Mesendoderm (in vitro differentiated cells): Measurements from ENCODE around the gene DIS3L.
"Not testable (repeated sequence)": the region's sequence is repeated elsewhere in the genome, so short reads cannot be mapped to it uniquely, and the experiment has no call there.

Experiments
- DNase-seq: peaks from one replicate; pipeline ENCODE4 v3.0.0; 2013
- H2AK5ac ChIP-seq: 2 replicates; pipeline ENCODE4 v1.6.1; 2013; ENCODE audit warnings: low read length, inconsistent platforms
- H2BK120ac ChIP-seq: 2 replicates; pipeline ENCODE4 v1.6.1; 2013; ENCODE audit warnings: low read depth, mild to moderate bottlenecking, low read length, moderate library complexity, mixed read lengths
- H2BK15ac ChIP-seq: replicated peaks from 2 replicates; pipeline ENCODE4 v1.6.1; 2013; ENCODE audit warnings: low read depth, mild to moderate bottlenecking, moderate library complexity
- H2BK5ac ChIP-seq: 2 replicates; pipeline ENCODE4 v1.6.1; 2013; ENCODE audit warnings: low read length, inconsistent platforms
- H3K18ac ChIP-seq: 2 replicates; pipeline ENCODE4 v1.6.1; 2013; ENCODE audit warnings: mild to moderate bottlenecking, low read length, mixed read lengths
- H3K23ac ChIP-seq: one replicate; pipeline ENCODE4 v1.6.1; 2013; ENCODE audit warnings: low read length
- H3K27ac ChIP-seq: 2 replicates; pipeline ENCODE4 v1.5.1; 2013; ENCODE audit warnings: low read depth, mild to moderate bottlenecking, inconsistent platforms, low read length, moderate library complexity
- H3K27me3 ChIP-seq: 2 replicates; pipeline ENCODE4 v1.6.1; 2013; ENCODE audit warnings: low read length, control low read depth, mild to moderate bottlenecking, inconsistent platforms; ENCODE audit not compliant: insufficient read depth, poor library complexity
- H3K36me3 ChIP-seq: 2 replicates; pipeline ENCODE4 v1.6.1; 2013; ENCODE audit warnings: low read length, inconsistent platforms; ENCODE audit not compliant: control insufficient read depth, insufficient read depth
- H3K4ac ChIP-seq: one replicate; pipeline ENCODE4 v1.6.1; 2013; ENCODE audit warnings: low read depth, mild to moderate bottlenecking, low read length, moderate library complexity
- H3K4me1 ChIP-seq: 2 replicates; pipeline ENCODE4 v1.6.1; 2013; ENCODE audit warnings: low read depth, low read length, inconsistent platforms; ENCODE audit not compliant: control insufficient read depth
- H3K4me2 ChIP-seq: 2 replicates; pipeline ENCODE4 v1.6.1; 2013; ENCODE audit warnings: low read length
- H3K4me3 ChIP-seq: 2 replicates; pipeline ENCODE4 v1.5.1; 2013; ENCODE audit warnings: mild to moderate bottlenecking, low read length
- H3K56ac ChIP-seq: one replicate; pipeline ENCODE4 v1.6.1; 2013; ENCODE audit warnings: low read length
- H3K79me1 ChIP-seq: 2 replicates; pipeline ENCODE4 v1.6.1; 2013; ENCODE audit warnings: low read length, inconsistent platforms
- H3K79me2 ChIP-seq: 2 replicates; pipeline ENCODE4 v1.6.1; 2013; ENCODE audit warnings: mild to moderate bottlenecking, low read length; ENCODE audit not compliant: control insufficient read depth, insufficient read depth
- H3K9ac ChIP-seq: 2 replicates; pipeline ENCODE4 v1.6.1; 2013; ENCODE audit warnings: low read length, inconsistent platforms
- H4K5ac ChIP-seq: one replicate; pipeline ENCODE4 v1.6.1; 2013; ENCODE audit warnings: low read length
- H4K8ac ChIP-seq: one replicate; pipeline ENCODE4 v1.6.1; 2013; ENCODE audit warnings: low read depth, mild to moderate bottlenecking, control low read depth, low read length, moderate library complexity
- WGBS: extraction: QIAGEN DNeasy Blood & Tissue Kit; methylation state at CpG from one replicate; pipeline ENCODE4 v1.1.7; 2013; ENCODE audit warnings: low lambda C conversion rate, missing lambda C conversion rate; ENCODE audit not compliant: insufficient coverage; ENCODE audit errors: extremely low coverage; 5-methylcytosine and 5-hydroxymethylcytosine counted together

Gene DIS3L

DNA sequence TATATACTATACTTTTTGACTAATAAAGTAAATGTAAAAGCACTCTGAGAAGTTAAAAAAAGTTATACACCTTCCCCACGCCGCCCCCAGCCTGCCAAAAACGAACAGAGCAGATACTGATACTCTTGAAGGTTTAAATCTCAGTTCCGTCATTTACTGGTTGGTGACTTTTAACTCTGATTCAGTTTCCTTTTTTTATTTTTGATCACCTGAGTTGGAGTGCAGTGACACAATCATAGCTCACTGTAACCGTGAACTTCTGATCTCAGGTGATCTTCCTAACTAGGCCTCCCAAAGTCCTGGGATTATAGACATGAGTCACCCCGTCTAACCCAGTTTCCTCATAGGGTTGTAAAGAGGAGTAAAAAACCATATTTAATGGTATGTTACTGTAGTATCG is 66.4 kb downstream of the DIS3L start:
- Histone ChIP-seq H2BK5ac (no peak overlapping the region), H3K27ac (no peak overlapping the region), H3K36me3 (no peaks in the 10 kb centered on the region), H3K4me3 (no peak overlapping the region), H3K56ac (no peak overlapping the region), H3K4me2 (no peak overlapping the region), H3K79me1 (peaks cover 7% of the 10 kb centered on the region), H2BK120ac (no peak overlapping the region), H2AK5ac (no peak overlapping the region), H3K4me1 (peaks cover 3% of the 10 kb centered on the region), H3K79me2 (peaks cover 7% of the 10 kb centered on the region), H2BK15ac (no peak overlapping the region), H3K27me3 (no peaks in the 10 kb centered on the region), H3K9ac (no peak overlapping the region), H3K18ac (no peak overlapping the region), H3K4ac (no peak overlapping the region), H4K8ac (no peak overlapping the region), H4K5ac (no peak overlapping the region), H3K23ac (no peak overlapping the region)
- no CpG with 5 or more reads among the region's 7 CpGs for WGBS
- no peak for DNase-seq

DNA sequence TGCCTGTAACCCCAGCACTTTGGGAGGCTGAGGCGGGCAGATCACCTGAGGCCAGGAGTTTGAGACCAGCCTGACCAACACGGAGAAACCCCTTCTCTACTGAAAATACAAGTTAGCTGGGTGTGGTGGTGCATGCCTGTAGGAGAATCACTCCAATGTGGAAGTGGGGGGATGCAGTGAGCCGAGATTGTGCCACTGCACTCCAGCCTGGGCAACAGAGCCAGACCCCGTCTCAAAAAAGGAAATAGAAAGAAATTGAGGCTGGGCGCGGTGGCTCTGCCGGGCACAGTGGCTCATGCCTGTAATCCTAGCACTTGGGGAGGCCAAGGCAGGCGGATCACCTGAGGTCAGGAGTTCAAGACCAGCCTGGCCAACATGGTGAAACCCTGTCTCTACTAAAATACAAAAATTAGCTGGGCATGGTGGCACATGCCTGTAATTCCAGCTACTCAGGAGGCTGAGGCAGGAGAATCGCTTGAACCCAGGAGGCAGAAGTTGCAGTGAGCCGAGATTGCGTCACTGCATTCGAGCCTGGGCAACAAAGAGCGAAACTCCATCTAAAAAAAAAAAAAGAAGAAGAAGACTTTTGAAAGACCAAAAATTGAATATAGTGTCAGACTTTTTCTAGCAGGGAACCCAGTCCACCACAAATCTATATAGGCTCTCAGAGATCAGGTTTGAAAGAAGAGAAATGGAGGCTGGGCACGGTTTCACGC is 68.5 kb downstream of the DIS3L start:
- H3K27ac ChIP-seq, H2BK120ac ChIP-seq, H3K4me2 ChIP-seq, H3K36me3 ChIP-seq, H3K23ac ChIP-seq, H2BK5ac ChIP-seq, H4K5ac ChIP-seq, H3K56ac ChIP-seq, H3K9ac ChIP-seq, H3K4ac ChIP-seq, H3K79me2 ChIP-seq, H3K79me1 ChIP-seq, H3K18ac ChIP-seq, H2AK5ac ChIP-seq, H3K27me3 ChIP-seq, DNase-seq, H3K4me1 ChIP-seq, H3K4me3 ChIP-seq, H4K8ac ChIP-seq, H2BK15ac ChIP-seq: not testable (repeated sequence)
- no CpG with 5 or more reads among the region's 15 CpGs for WGBS

DNA sequence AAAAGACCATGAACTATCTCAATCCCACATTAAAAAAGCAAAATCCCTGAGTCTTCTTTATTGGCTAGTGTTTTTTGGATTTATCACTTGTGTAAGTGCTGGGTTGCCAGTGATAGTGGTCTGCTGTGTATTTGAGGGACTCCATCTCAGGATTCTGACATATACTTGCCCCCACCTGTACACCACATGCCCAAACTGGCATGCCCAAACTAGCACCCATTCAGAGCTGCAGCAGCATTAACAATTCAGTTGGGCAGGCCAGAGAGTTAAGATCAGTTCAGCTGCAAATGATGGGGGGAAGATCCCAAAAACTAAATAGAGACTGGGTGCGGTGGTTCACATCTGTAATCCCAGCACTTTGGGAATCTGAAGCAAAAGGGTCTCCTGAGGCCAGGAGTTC is 69.4 kb downstream of the DIS3L start:
- H3K23ac ChIP-seq: no peak overlapping the region
- no peaks in the 10 kb centered on the region for H3K27me3 ChIP-seq
- H4K8ac ChIP-seq: no peak overlapping the region
- no peaks in the 10 kb centered on the region for H3K79me1 ChIP-seq
- H3K79me2 ChIP-seq: no peaks in the 10 kb centered on the region
- H3K18ac ChIP-seq: no peak overlapping the region
- no peak for DNase-seq
- no peaks in the 10 kb centered on the region for H3K4me1 ChIP-seq
- no peak overlapping the region for H3K9ac ChIP-seq
- H4K5ac ChIP-seq: no peak overlapping the region
- H3K4ac ChIP-seq: no peak overlapping the region
- no peak overlapping the region for H2BK120ac ChIP-seq
- no peak overlapping the region for H3K27ac ChIP-seq
- no peak overlapping the region for H2BK5ac ChIP-seq
- no peak overlapping the region for H3K56ac ChIP-seq
- no peak overlapping the region for H2AK5ac ChIP-seq
- no peak overlapping the region for H3K4me3 ChIP-seq
- H3K36me3 ChIP-seq: no peaks in the 10 kb centered on the region
- H3K4me2 ChIP-seq: no peak overlapping the region
- WGBS: no CpG with 5 or more reads among the region's 1 CpG
- no peak overlapping the region for H2BK15ac ChIP-seq

DNA sequence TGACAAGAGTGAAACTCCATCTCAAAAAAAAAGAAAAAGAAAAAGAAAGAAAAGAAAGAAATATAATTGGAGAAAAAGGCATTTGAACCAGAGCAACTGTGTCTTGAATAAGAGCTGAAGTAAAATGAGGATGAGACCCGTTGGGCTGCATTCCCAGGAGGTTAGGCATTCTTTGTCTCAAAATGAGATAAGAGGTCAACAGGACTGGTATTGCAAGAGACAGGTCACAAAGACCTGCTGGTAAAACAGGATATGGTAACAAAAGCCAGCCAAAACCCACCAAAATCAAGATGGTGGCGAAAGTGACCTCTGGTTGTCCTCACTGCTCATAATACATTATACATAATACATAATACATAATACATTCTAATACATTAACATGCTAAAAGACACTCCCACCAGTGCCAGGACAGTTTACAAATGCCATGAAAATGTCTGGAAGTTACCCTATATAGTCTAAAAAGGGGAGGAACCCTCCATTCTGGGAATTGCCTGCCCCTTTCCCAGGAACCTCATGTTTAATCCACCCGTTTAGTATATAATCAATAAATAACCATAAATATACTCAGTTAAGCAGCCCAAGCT is 71.7 kb downstream of the DIS3L start:
- no CpG with 5 or more reads among the region's 3 CpGs for WGBS

DNA sequence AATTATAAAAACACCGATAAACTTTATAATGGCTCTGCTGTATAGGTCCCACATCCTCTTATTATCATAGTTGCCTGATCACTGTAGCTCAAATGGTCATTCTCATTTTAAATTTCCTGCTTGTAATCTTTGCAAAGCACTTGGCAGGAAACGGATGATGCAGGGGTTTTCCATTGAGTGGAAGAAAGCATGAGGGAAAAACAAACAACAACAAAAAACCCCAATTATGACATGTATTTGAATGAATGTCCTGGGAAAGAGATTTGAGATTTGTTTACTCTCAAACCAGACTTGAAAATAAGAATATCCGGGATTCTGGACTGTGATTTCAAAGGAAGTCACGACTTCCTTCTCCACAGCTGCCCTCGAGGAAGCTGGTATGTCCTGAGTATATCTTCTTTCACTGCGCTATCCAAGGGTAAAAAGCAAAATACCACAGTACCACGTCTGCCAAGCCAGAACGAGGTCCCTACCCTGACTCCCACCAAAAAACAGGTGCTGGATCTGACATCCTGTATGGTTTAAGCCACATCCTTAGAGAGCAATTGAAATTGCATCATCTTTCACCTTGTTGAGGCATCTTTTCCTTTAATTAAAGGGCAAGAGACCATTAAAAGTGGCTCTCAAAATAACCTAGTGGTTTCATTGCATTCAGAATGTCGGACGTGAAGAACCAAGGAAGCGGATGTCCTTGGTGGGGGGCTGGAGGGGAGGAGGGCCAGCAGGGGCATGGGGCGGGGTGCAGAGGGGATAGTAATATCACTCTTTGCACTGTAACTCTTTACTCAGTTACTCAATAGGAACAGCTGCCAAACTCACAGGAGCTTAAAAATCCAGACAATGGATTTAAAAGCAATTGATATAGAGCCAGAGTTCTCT is 76.6 kb downstream of the DIS3L start:
- Histone ChIP-seq H2BK120ac (peak overlapping the region; percentile 73), H3K4ac (peak overlapping the region; percentile 55), H3K23ac (no peak overlapping the region), H3K4me2 (no peak overlapping the region), H4K5ac (no peak overlapping the region), H2BK5ac (no peak overlapping the region), H3K18ac (peak overlapping the region; percentile 84), H2BK15ac (no peak overlapping the region), H4K8ac (no peak overlapping the region), H3K36me3 (no peaks in the 10 kb centered on the region), H3K27me3 (no peaks in the 10 kb centered on the region), H3K4me1 (no peaks in the 10 kb centered on the region), H2AK5ac (no peak overlapping the region), H3K9ac (no peak overlapping the region), H3K79me2 (no peaks in the 10 kb centered on the region), H3K56ac (peak overlapping the region; percentile 8), H3K4me3 (no peak overlapping the region), H3K79me1 (no peaks in the 10 kb centered on the region), H3K27ac (no peak overlapping the region)
- DNase-seq: peak; percentile 28
- no CpG with 5 or more reads among the region's 12 CpGs for WGBS

More for the DNA sequence above, 71.7 kb downstream of the DIS3L start:
- DNase-seq: peak; percentile 95
- Histone ChIP-seq H4K8ac (no peak overlapping the region), H2AK5ac (no peak overlapping the region), H3K9ac (no peak overlapping the region), H2BK120ac (no peak overlapping the region), H3K27me3 (no peaks in the 10 kb centered on the region), H3K79me1 (no peaks in the 10 kb centered on the region), H3K4me1 (no peaks in the 10 kb centered on the region), H3K79me2 (no peaks in the 10 kb centered on the region), H3K27ac (no peak overlapping the region), H3K56ac (no peak overlapping the region), H4K5ac (no peak overlapping the region), H3K18ac (no peak overlapping the region), H3K36me3 (no peaks in the 10 kb centered on the region), H3K4ac (peak overlapping the region; percentile 86), H3K4me2 (no peak overlapping the region), H3K23ac (no peak overlapping the region), H2BK5ac (no peak overlapping the region), H3K4me3 (no peak overlapping the region), H2BK15ac (no peak overlapping the region)
